Kidney (tissue), 14 donors: ENCODE measurements around the gene SPEN. TPM values are rescaled to one million over a fixed set of nuclear protein-coding genes. Genes with fewer than 3 reads are reported as not detected.

Experiments used
- DNase-seq, 5 donors: peaks; one replicate each; pipeline ENCODE4 v3.0.0-alpha.2; 2013 to 2020
- FAIRE-seq: peaks from 2 replicates; lab custom pipeline; 2012; peaks lifted over from hg19 to GRCh38; lab: Jason Lieb, UNC
- H3K27ac ChIP-seq, 2 donors: one replicate each; pipeline ENCODE4 v1.7.0; 2013; ENCODE audit warnings: low read depth in 2 of 2, low read length in 2 of 2, inconsistent platforms in 1 of 2
- H3K27me3 ChIP-seq: one replicate; pipeline ENCODE4 v1.7.1; 2013; ENCODE audit warnings: low read length, inconsistent platforms; ENCODE audit not compliant: control insufficient read depth, insufficient read depth
- H3K36me3 ChIP-seq, 3 donors: one replicate each; pipeline versions ENCODE4 v1.7.0 to v1.7.1; 2013; ENCODE audit warnings: low read length in 3 of 3, control low read depth in 1 of 3, inconsistent platforms in 1 of 3; ENCODE audit not compliant: insufficient read depth in 3 of 3, control insufficient read depth in 2 of 3
- H3K4me1 ChIP-seq, 3 donors: one replicate each; pipeline versions ENCODE4 v1.7.0 to v1.7.1; 2013; ENCODE audit warnings: low read length in 3 of 3, inconsistent platforms in 1 of 3, low read depth in 1 of 3; ENCODE audit not compliant: control insufficient read depth in 2 of 3, insufficient read depth in 2 of 3
- H3K4me3 ChIP-seq, 3 donors: one replicate each; pipeline versions ENCODE4 v1.7.0 to v1.8.1; 2013; ENCODE audit warnings: low read length in 3 of 3, control low read depth in 1 of 3, inconsistent platforms in 1 of 3
- H3K9ac ChIP-seq, 3 donors: one replicate each; pipeline versions ENCODE4 v1.7.0 to v1.7.1; 2013; ENCODE audit warnings: low read length in 3 of 3, control low read depth in 1 of 3, inconsistent platforms in 1 of 3
- H3K9me3 ChIP-seq, 3 donors: one replicate each; pipeline versions ENCODE4 v1.7.0 to v1.7.1; 2013; ENCODE audit warnings: low read length in 3 of 3, control low read depth in 1 of 3, inconsistent platforms in 1 of 3; ENCODE audit not compliant: control insufficient read depth in 2 of 3, insufficient read depth in 1 of 3
- intact Hi-C: fragments of 100-400 bp; cut with DNase I; formaldehyde crosslinking; loops from one replicate; pipeline ENCODE4 v1.11.1; 2022
- polyA plus RNA-seq: library from polyadenylated mRNA; stranded (reverse); fragments of 350-450 nt; fragmentation: Illumina TruSeq; extraction: RNeasy Lipid Tissue Mini Kit (QIAGEN cat#74804); gene quantifications from one replicate; pipeline ENCODE4 v1.2.3, GENCODE V29; 2014; ENCODE audit warnings: low read depth, low replicate concordance; ENCODE audit not compliant: insufficient read depth
- total RNA-seq: library from RNA; stranded (reverse); fragmentation: NEBNext Ultra II Directional; extraction: Animal tissue kit (Norgen Biotek cat#: 25700); gene quantifications from one replicate; pipeline ENCODE4 v1.2.1, GENCODE V29; 2021
- TF ChIP-seq, protein P1 (sequence below): IDR thresholded peaks from 3 replicates; pipeline ENCODE4 v1.5.1; 2012; ENCODE audit warnings: mild to moderate bottlenecking, moderate library complexity, borderline replicate concordance; ENCODE audit not compliant: insufficient read depth; ENCODE audit errors: extremely low read depth
- donor health status: control.
- donor health status: control.
- donor health status: control.
- donor health status: control.
- donor health status: control.
- donor health status: DM: yes; HTN: yes; CAD: no.
- donor health status: Normal renal cell carcinoma (clear cell type).

Gene SPEN
- total and polyA plus RNA-seq, 2 donors from 2014 or later, result 9.4 to 70.7 TPM

DNA sequence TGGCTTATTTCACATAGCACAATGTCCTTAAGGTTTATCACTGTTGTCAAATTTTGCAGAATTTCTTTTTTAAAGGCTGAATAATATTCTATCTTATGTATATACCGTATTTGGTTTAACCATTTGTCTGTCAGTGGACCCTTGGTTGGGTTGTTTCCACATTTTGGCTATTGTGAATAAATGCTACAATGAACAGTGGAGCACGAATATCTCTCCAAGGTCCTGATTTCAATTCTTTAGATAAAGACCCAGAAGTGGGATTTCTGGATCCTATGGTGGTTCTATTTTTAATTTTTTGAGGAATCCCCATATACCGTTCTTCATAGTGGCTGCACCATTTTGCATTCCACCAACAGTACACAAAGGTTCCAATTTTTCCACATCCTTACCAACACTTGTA lies 134.2 kb downstream of the SPEN start:
- Histone ChIP-seq H3K9me3 (no peaks in the 10 kb centered on the region), H3K36me3 (no peaks in the 10 kb centered on the region), H3K9ac (no peak overlapping the region), H3K27ac (no peak overlapping the region), H3K4me1 (no peaks in the 10 kb centered on the region), H3K27me3 (no peaks in the 10 kb centered on the region), H3K4me3 (no peak overlapping the region)
- TF ChIP-seq, protein P1, sequence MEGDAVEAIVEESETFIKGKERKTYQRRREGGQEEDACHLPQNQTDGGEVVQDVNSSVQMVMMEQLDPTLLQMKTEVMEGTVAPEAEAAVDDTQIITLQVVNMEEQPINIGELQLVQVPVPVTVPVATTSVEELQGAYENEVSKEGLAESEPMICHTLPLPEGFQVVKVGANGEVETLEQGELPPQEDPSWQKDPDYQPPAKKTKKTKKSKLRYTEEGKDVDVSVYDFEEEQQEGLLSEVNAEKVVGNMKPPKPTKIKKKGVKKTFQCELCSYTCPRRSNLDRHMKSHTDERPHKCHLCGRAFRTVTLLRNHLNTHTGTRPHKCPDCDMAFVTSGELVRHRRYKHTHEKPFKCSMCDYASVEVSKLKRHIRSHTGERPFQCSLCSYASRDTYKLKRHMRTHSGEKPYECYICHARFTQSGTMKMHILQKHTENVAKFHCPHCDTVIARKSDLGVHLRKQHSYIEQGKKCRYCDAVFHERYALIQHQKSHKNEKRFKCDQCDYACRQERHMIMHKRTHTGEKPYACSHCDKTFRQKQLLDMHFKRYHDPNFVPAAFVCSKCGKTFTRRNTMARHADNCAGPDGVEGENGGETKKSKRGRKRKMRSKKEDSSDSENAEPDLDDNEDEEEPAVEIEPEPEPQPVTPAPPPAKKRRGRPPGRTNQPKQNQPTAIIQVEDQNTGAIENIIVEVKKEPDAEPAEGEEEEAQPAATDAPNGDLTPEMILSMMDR, result no peak
- DNase-seq, result no peak
- FAIRE-seq, result no peak
- intact Hi-C loops, result no loop called here

DNA sequence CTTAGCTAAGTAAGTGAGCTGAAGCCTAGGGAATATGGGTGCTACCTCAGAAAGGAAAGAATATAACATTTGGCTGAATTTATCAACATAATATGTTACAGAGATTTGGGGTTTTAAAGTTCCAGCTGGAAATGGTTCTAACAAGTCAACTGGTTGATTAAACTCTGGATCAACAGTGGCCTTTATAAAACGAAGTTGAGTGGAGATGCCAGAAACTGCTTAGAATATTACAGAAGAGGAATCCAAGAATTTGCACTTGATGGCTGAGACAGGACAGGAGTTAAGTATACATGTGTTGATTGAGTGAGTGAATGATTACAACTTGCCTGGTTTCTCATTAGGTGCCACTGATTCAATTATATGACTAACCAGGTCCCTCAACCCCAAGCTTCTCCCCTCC lies 135.8 kb downstream of the SPEN start:
- Histone ChIP-seq H3K9ac (no peak overlapping the region), H3K4me3 (no peak overlapping the region), H3K36me3 (no peaks in the 10 kb centered on the region), H3K27ac (no peak overlapping the region), H3K27me3 (no peaks in the 10 kb centered on the region), H3K4me1 (no peaks in the 10 kb centered on the region), H3K9me3 (no peaks in the 10 kb centered on the region)
- no peak for DNase-seq
- intact Hi-C loops, result no loop called here
- TF ChIP-seq, protein P1, result no peak
- no peak for FAIRE-seq

DNA sequence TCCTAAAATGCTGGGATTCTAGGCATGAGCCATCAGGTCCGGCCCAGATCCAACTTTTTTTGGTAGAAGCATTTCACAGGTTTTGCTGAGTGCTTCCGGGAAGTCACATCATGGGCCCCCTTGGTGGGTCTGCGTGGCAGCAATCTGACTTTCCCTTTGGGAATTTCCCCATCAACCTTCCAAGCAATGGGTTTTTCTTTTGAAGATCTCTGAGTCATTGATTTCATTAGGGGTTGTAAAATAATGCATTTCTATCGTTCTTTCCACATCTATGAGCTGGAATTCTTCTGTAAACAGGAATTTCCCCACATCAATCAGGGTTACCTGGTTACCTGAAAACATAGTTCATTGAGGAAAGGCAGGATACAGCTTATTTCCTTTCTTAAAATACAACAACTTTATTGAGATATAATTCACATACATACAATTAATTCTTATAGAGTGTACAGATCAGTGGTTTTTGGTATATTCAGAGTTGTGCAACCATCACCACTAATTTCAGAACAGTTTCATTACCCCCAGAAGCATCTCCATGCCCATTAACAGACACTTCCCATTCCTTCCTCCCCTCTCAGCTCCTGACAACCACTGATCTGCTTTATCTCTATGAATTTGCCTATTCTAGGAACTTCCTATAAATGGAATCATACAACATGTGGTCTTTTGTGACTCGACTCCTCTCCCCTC lies 138.2 kb downstream of the SPEN start:
- FAIRE-seq, result no peak
- Histone ChIP-seq H3K9ac (no peak overlapping the region), H3K27me3 (no peaks in the 10 kb centered on the region), H3K36me3 (no peaks in the 10 kb centered on the region), H3K9me3 (no peaks in the 10 kb centered on the region), H3K4me1 (no peaks in the 10 kb centered on the region), H3K4me3 (no peak overlapping the region), H3K27ac (no peak overlapping the region)
- intact Hi-C loops, result no loop called here
- peak in 1 of 5 donors; percentile 55 for DNase-seq
- TF ChIP-seq, protein P1, result no peak
